ENCODE data around the gene FAM234A. TPM values are rescaled to one million over a fixed set of nuclear protein-coding genes. Genes with fewer than 3 reads are reported as not detected.
"Not testable (repeated sequence)": the region's sequence is repeated elsewhere in the genome, so short reads cannot be mapped to it uniquely, and the experiment has no call there.

The FAM234A gene
- total and polyA plus RNA-seq, 4 donors: 34.8 to 66.3 (median 58.2) TPM

DNA sequence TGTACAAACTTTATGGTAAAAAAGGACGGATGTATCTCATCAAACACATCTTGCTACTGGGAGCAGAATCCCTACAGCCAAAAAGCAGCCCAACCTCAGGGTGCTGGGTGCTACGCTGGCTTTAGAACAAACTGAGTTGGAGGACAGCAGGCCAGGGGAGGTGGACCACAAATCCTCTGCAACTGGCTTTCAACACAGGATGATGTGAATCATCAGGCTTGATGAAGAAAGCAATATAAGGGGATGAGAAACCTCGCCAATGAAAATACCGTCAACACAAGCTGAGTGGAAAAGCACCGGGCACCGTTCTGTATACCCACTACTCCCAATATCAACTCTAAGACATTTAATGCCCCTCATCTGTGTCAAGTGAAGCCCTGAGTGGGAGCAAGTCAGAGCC, 40.1 kb upstream of the FAM234A start:
- H3K36me3 ChIP-seq (ENCODE audit: control insufficient read depth, insufficient read depth, low read length): peaks cover 97% of the 10 kb centered on the region

DNA sequence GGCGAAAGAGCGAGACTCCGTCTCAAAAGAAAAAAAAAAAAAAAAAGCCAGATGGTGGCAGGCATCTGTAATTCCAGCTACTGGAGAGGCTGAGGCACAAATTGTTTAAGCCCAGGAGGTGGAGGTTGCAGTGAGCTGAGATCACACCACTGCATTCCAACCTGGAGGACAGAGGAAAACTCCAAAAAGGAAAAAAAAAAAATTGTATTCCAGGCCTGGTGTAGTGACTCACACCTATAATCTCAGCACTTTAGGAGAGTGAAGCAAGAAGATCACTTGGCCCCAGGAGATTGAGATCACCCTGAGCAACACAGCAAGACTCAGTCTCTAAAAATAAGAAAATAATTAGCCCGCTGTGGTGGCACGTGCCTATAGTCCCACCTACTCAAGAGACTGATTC, 34.2 kb upstream of the FAM234A start:
- no peaks in the 10 kb centered on the region for H3K27me3 ChIP-seq (ENCODE audit: control insufficient read depth, insufficient read depth, low read length)
- H3K4me3 ChIP-seq (ENCODE audit: low read depth, low read length): no peak overlapping the region
- peaks cover 93% of the 10 kb centered on the region for H3K36me3 ChIP-seq (ENCODE audit: control insufficient read depth, insufficient read depth, low read length)
- H3K4me1 ChIP-seq (ENCODE audit: control insufficient read depth, insufficient read depth, low read length): no peaks in the 10 kb centered on the region
- peaks cover 2% of the 10 kb centered on the region for H3K9me3 ChIP-seq (ENCODE audit: control insufficient read depth, insufficient read depth, low read length)
- no peak for DNase-seq (ENCODE audit: low read depth in 4 of 6, low spot score in 6 of 6)
- no peak overlapping the region for H3K27ac ChIP-seq (ENCODE audit: low read depth, low read length)
- WGBS (ENCODE audit: insufficient coverage): 93% methylated on average over 2 of the region's 5 CpGs

More for the DNA sequence above, 40.1 kb upstream of the FAM234A start:
- H3K4me3 ChIP-seq (ENCODE audit: low read depth, low read length): no peak overlapping the region
- no peak overlapping the region for H3K27ac ChIP-seq (ENCODE audit: low read depth, low read length)
- 100% methylated on average over 4 of the region's 6 CpGs for WGBS (ENCODE audit: insufficient coverage)
- H3K27me3 ChIP-seq (ENCODE audit: control insufficient read depth, insufficient read depth, low read length): no peaks in the 10 kb centered on the region
- H3K4me1 ChIP-seq (ENCODE audit: control insufficient read depth, insufficient read depth, low read length): no peaks in the 10 kb centered on the region
- DNase-seq (ENCODE audit: low read depth in 4 of 6, low spot score in 6 of 6): no peak
- H3K9me3 ChIP-seq (ENCODE audit: control insufficient read depth, insufficient read depth, low read length): no peaks in the 10 kb centered on the region

DNA sequence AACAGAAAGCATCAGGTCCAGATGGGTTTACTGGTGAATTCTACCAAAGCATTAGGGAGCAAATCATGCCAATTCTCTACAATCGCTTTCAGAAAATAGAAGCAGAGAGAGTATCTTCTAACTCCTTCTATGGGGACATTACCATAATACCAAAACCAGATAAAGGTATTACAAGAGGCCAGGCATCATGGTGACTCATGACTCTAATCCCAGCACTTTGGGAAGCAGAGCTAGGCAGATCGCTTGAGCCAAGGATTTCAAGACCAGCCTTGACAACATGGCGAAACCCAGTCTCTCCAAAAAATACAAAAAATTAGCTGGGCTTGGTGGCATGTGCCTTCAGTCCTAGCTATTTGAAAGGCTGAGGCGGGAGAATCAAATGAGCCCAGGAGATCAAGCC, 31.4 kb upstream of the FAM234A start:
- H3K27me3 ChIP-seq (ENCODE audit: control insufficient read depth, insufficient read depth, low read length): no peaks in the 10 kb centered on the region
- H3K4me1 ChIP-seq (ENCODE audit: control insufficient read depth, insufficient read depth, low read length): no peaks in the 10 kb centered on the region
- no peak for DNase-seq (ENCODE audit: low read depth in 4 of 6, low spot score in 6 of 6)
- H3K4me3 ChIP-seq (ENCODE audit: low read depth, low read length): no peak overlapping the region
- peaks cover 2% of the 10 kb centered on the region for H3K9me3 ChIP-seq (ENCODE audit: control insufficient read depth, insufficient read depth, low read length)
- no peak overlapping the region for H3K27ac ChIP-seq (ENCODE audit: low read depth, low read length)
- H3K36me3 ChIP-seq (ENCODE audit: control insufficient read depth, insufficient read depth, low read length): peaks cover 92% of the 10 kb centered on the region
- WGBS (ENCODE audit: insufficient coverage): 100% methylated on average over 4 of the region's 4 CpGs

DNA sequence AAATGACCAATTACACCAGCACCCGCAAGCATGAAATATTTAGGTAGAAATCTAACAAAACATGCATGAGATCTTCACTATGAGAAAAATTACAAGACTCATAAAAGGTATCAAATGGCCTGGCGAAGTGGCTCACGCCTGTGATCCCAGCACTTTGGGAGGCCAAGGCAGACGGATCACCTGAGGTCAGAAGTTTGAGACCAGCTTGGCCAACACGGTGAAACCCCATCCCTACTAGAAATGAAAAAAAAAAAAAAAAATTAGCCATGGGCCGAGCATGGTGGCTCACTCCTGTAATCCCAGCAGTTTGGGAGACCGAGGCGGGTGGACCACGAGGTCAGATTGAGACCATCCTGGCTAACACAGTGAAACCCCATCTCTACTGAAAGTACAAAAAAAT, 30.6 kb upstream of the FAM234A start:
- not testable (repeated sequence) for DNase-seq (ENCODE audit: low read depth in 4 of 6, low spot score in 6 of 6); H3K27ac ChIP-seq (ENCODE audit: low read depth, low read length); H3K9me3 ChIP-seq (ENCODE audit: control insufficient read depth, insufficient read depth, low read length); H3K4me3 ChIP-seq (ENCODE audit: low read depth, low read length); H3K27me3 ChIP-seq (ENCODE audit: control insufficient read depth, insufficient read depth, low read length); H3K4me1 ChIP-seq (ENCODE audit: control insufficient read depth, insufficient read depth, low read length)
- 99% methylated on average over 8 of the region's 9 CpGs for WGBS (ENCODE audit: insufficient coverage)
- H3K36me3 ChIP-seq (ENCODE audit: control insufficient read depth, insufficient read depth, low read length): peaks cover 89% of the 10 kb centered on the region

DNA sequence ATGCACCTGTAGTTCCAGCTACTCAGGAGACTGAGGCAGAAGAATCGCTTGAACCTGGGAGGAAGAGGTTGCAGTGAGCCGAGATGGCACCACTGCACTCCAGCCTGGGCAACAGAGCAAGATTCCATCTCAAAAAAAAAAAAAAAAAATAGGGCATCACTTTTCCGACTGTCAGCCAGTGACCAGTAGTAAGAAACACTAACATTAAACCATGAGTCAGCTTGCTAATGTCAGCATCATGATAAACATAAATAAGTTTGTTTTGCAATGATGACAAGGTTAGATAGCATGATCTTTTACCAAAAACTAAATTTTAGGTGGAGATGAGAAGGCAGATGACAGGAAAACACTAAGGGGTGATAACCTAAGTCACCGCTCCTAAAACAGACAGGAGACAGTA, 25.3 kb upstream of the FAM234A start:
- H3K36me3 ChIP-seq (ENCODE audit: control insufficient read depth, insufficient read depth, low read length): peaks cover 77% of the 10 kb centered on the region
- H3K4me3 ChIP-seq (ENCODE audit: low read depth, low read length); H3K27ac ChIP-seq (ENCODE audit: low read depth, low read length); H3K9me3 ChIP-seq (ENCODE audit: control insufficient read depth, insufficient read depth, low read length); H3K4me1 ChIP-seq (ENCODE audit: control insufficient read depth, insufficient read depth, low read length); H3K27me3 ChIP-seq (ENCODE audit: control insufficient read depth, insufficient read depth, low read length); DNase-seq (ENCODE audit: low read depth in 4 of 6, low spot score in 6 of 6): not testable (repeated sequence)
- WGBS (ENCODE audit: insufficient coverage): no CpG with 5 or more reads among the region's 4 CpGs

DNA sequence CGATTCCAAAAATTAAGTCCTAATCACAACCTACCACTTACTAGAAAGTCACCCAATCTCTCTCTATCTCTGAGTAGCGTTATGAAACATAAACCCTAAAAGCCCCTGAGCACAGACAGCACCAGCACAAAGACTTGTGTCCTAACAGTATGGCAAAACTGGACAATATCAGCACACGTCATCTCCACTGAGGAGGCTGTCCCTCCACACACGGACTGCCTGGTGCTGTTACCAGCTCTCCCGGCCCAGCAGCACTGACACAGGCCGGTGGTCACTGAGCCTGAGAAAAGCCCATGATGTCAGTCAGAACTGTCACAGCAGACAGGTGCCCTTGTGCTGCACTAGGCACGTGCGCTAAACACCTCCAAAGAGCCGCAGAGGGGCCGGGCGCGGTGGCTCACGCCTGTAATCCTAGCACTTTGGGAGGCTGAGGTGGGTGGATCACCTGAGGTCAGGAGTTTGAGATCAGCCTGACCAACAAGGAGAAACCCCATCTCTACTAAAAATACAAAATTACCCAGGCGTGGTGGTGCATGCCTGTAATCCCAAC, 22.9 kb upstream of the FAM234A start:
- H3K27me3 ChIP-seq (ENCODE audit: control insufficient read depth, insufficient read depth, low read length); H3K4me1 ChIP-seq (ENCODE audit: control insufficient read depth, insufficient read depth, low read length); H3K27ac ChIP-seq (ENCODE audit: low read depth, low read length); DNase-seq (ENCODE audit: low read depth in 4 of 6, low spot score in 6 of 6); H3K9me3 ChIP-seq (ENCODE audit: control insufficient read depth, insufficient read depth, low read length); H3K4me3 ChIP-seq (ENCODE audit: low read depth, low read length): not testable (repeated sequence)
- H3K36me3 ChIP-seq (ENCODE audit: control insufficient read depth, insufficient read depth, low read length): peaks cover 77% of the 10 kb centered on the region
- 95% methylated on average over 7 of the region's 14 CpGs for WGBS (ENCODE audit: insufficient coverage)

DNA sequence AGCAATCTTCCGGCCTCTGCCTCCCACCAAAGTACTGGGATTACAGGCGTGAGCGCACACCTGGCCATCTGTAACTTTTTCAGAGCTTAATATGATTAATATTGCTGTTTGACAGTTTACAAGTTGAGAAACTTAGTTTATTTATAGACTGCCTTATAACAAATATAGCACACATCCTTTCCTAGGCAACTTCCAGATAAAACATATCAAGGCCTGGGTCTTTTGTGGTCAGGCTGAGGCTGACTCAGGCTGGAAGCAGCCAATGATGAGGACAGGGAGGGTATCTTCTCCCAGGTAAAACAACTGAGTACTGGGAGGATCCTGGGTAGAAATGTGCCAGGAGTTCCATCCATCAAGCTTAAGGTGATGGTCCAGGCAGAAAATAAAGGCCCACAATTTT, 21.6 kb upstream of the FAM234A start:
- Histone ChIP-seq H3K36me3 (ENCODE audit: control insufficient read depth, insufficient read depth, low read length) (peaks cover 78% of the 10 kb centered on the region), H3K27ac (ENCODE audit: low read depth, low read length) (no peak overlapping the region), H3K4me1 (ENCODE audit: control insufficient read depth, insufficient read depth, low read length) (no peaks in the 10 kb centered on the region), H3K27me3 (ENCODE audit: control insufficient read depth, insufficient read depth, low read length) (no peaks in the 10 kb centered on the region), H3K4me3 (ENCODE audit: low read depth, low read length) (no peak overlapping the region), H3K9me3 (ENCODE audit: control insufficient read depth, insufficient read depth, low read length) (no peaks in the 10 kb centered on the region)
- no peak for DNase-seq (ENCODE audit: low read depth in 4 of 6, low spot score in 6 of 6)
- no CpG with 5 or more reads among the region's 3 CpGs for WGBS (ENCODE audit: insufficient coverage)

DNA sequence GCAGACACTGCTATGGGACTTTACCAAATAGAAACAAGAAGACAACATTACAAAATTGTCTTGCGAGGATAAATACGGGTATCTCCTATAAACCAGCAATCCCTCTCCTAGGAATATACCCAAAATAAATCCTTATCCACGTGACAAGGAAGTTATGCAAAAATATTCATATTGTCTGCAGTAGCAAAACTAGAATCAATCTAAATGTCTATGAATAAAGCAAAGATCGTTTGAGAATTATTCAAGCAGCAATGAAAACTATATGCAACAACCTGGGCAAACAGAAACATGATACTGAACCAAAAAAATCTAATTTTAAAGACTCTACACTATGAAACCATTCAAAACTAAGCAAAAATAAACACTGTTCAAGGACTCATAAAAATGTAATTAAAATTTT, 14.6 kb upstream of the FAM234A start:
- WGBS (ENCODE audit: insufficient coverage): no CpG with 5 or more reads among the region's 4 CpGs
- Histone ChIP-seq H3K9me3 (ENCODE audit: control insufficient read depth, insufficient read depth, low read length) (no peaks in the 10 kb centered on the region), H3K36me3 (ENCODE audit: control insufficient read depth, insufficient read depth, low read length) (peaks cover 81% of the 10 kb centered on the region), H3K27me3 (ENCODE audit: control insufficient read depth, insufficient read depth, low read length) (no peaks in the 10 kb centered on the region), H3K4me1 (ENCODE audit: control insufficient read depth, insufficient read depth, low read length) (no peaks in the 10 kb centered on the region), H3K4me3 (ENCODE audit: low read depth, low read length) (no peak overlapping the region), H3K27ac (ENCODE audit: low read depth, low read length) (no peak overlapping the region)
- no peak for DNase-seq (ENCODE audit: low read depth in 4 of 6, low spot score in 6 of 6)

DNA sequence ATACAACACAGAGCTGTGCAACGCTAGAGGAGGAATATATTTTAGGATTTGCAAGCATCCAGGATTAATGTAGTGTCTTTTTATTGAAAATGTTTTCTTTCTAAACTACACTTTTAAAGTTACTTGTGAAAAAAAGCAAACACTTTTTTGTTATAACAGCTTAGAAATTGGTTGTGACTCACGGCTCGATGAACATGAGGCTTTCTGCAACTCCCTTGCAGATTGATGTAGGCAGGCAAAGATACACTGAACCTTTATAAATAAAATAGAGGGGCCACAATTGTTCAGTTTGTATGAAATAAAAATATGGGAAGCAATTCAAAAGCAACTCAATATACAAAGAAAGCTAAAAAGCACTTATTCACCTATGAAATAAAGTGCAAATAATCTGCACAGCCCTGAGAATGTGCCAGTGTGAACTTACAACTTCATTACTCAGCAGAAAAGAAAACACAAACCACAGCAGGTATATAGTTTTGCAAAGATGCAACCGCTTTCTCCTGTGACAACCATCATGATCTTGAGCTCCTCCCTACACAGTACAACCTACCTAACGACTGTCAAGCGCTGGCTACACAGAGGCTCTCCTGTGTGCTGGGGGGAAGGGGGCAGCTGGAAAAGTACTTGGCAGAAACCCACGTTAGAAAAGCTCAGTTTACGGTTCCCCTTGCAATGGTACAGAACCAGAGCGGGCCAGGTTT, 6.3 kb upstream of the FAM234A start:
- Histone ChIP-seq H3K27me3 (ENCODE audit: control insufficient read depth, insufficient read depth, low read length) (no peaks in the 10 kb centered on the region), H3K27ac (ENCODE audit: low read depth, low read length) (peak overlapping the region; percentile 98), H3K36me3 (ENCODE audit: control insufficient read depth, insufficient read depth, low read length) (peaks cover 31% of the 10 kb centered on the region), H3K4me3 (ENCODE audit: low read depth, low read length) (peak overlapping the region; percentile 94), H3K4me1 (ENCODE audit: control insufficient read depth, insufficient read depth, low read length) (peaks cover 8% of the 10 kb centered on the region), H3K9me3 (ENCODE audit: control insufficient read depth, insufficient read depth, low read length) (no peaks in the 10 kb centered on the region)
- DNase-seq (ENCODE audit: low read depth in 4 of 6, low spot score in 6 of 6): peak in 1 of 6 donors; percentile 49
- WGBS (ENCODE audit: insufficient coverage): 0% methylated on average over 5 of the region's 9 CpGs
